Motor neuron (in vitro differentiated cells): Measurements from ENCODE around the gene SLC2A1. TPM values are rescaled to one million over a fixed set of nuclear protein-coding genes. Genes with fewer than 3 reads are reported as not detected.
A peak's percentile ranks its signal among the peaks of the same experiment; 100 is the strongest.

ENCODE experiments used
- ATAC-seq, 8 experiments: fragments of 200-7000 bp; cut with Tn5 transposase; replicated peaks in 6 of 8; 2 replicates each; pipeline ENCODE4 v1.8.0; 2021; ENCODE audit warnings: mild to moderate bottlenecking in 8 of 8, moderate library complexity in 8 of 8
- H3K27ac ChIP-seq, 2 donors: fragments of 250-450 bp; sonication (Bioruptor Pico); 2 replicates each; pipeline ENCODE4 v1.9.0; 2021; ENCODE audit warnings: antibody characterized with exemption in 2 of 2, mild to moderate bottlenecking in 2 of 2, moderate library complexity in 1 of 2
- H3K4me1 ChIP-seq, 2 donors: fragments of 250-450 bp; sonication (Bioruptor Pico); replicated peaks in 1 of 2; 2 replicates each; pipeline ENCODE4 v1.6.1; 2021; ENCODE audit warnings: antibody characterized with exemption in 2 of 2, mild to moderate bottlenecking in 2 of 2, moderate library complexity in 1 of 2
- H3K4me3 ChIP-seq, 5 donors: fragments of 250-450 bp; sonication (Bioruptor Pico); 2 replicates each; pipeline ENCODE4 v1.9.0; 2021; ENCODE audit warnings: antibody characterized with exemption in 5 of 5, mild to moderate bottlenecking in 5 of 5, moderate library complexity in 4 of 5
- WGBS, 10 experiments: fragments of 450-650 bp; shearing (Covaris generic); methylation state at CpG; one replicate each; pipeline ENCODE4 v1.0.0; 2022; 5-methylcytosine and 5-hydroxymethylcytosine counted together
- in situ Hi-C, 9 experiments: fragments of 400-800 bp; cut with MboI; loops; one replicate each; pipeline ENCODE4 v1.15.0; 2021; ENCODE audit warnings: low sequenced_read_pairs in 9 of 9, low pct_unique_long_range_greater_than_20kb in 2 of 9; ENCODE audit not compliant: unreplicated experiment in 9 of 9
- total RNA-seq, 8 experiments: library from RNA; unstranded; fragments of 300-600 nt; gene quantifications; 2 replicates each; pipeline versions ENCODE4 v1.2.3 to v1.2.4, GENCODE V29; 2022

The SLC2A1 gene
- total RNA-seq, 8 experiments from 2014 or later = 44.2 to 523 (median 315) TPM

- ATAC-seq = no peak
- Histone ChIP-seq H3K27ac (peak overlapping the region in 1 of 2 donors; percentile 40), H3K4me3 (no peak overlapping the region), H3K4me1 (peaks cover 36 to 53% of the 10 kb centered on the region in 2 donors)
- 73 to 100% (median 85%) methylated on average over 1 to 8 of the region's 9 CpGs; no CpG with 5 or more reads in 1 of the 10 experiments for WGBS, 10 experiments
- in situ Hi-C loops = no loop called here
Measured at GRCh38 chr1:42933610-42934491, 24.8 kb downstream of the SLC2A1 start.

- no peak overlapping the region for H3K4me3 ChIP-seq
- peaks cover 32 to 45% of the 10 kb centered on the region in 2 donors for H3K4me1 ChIP-seq
- 80 to 100% (median 100%) methylated on average over 1 to 5 of the region's 5 CpGs; no CpG with 5 or more reads in 1 of the 10 experiments for WGBS, 10 experiments
- in situ Hi-C loops = no loop called here
- peak overlapping the region in 1 of 2 donors; percentile 71 for H3K27ac ChIP-seq
- ATAC-seq = no peak
Measured at GRCh38 chr1:42933060-42933586, 25.5 kb downstream of the SLC2A1 start.

GRCh38 chr1:42932442-42932941 lies 26.2 kb downstream of the SLC2A1 start:
- 50 to 100% (median 82%) methylated on average over 1 to 3 of the region's 5 CpGs; no CpG with 5 or more reads in 2 of the 10 experiments for WGBS, 10 experiments

DNA sequence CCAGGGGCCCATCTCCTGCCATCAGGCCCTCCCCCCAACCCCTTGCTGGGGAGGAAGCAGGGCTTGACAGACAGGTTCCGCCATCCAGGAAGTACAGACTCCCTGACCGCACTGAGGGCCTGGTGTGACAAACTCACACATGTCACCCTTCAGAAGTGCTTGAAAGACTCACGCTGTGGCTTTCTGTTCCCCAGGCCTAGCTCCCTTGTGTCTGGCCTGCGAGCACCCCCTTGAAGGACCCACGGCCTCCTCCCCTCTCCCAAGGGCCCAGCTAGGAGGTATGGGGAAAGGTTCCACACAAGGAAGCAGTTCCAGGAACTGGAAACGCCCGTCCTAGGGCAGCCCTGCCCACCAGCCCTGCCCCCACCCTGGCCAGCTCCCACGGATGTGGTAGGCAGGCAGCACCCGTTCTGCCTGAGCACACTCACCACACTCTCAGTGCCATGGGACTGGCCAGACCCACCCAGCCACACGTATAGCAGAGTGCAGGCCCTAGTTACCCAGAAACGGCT lies 26.7 kb downstream of the SLC2A1 start:
- peak; percentile 2 to 88 (median 50) for ATAC-seq
- Histone ChIP-seq H3K4me3 (no peak overlapping the region), H3K27ac (peak overlapping the region; percentile 16 to 71), H3K4me1 (peaks cover 25 to 34% of the 10 kb centered on the region in 2 donors)
- in situ Hi-C loops = no loop called here
- WGBS, 10 experiments = 68 to 80% (median 75%) methylated on average over 2 to 5 of the region's 11 CpGs; no CpG with 5 or more reads in 7 of the 10 experiments

More at GRCh38 chr1:42932442-42932941, 26.2 kb downstream of the SLC2A1 start:
- Histone ChIP-seq H3K4me1 (peaks cover 29 to 39% of the 10 kb centered on the region in 2 donors), H3K4me3 (no peak overlapping the region), H3K27ac (peak overlapping the region in 1 of 2 donors; percentile 71)
- ATAC-seq = no peak
- in situ Hi-C loops = no loop called here

- Histone ChIP-seq H3K27ac (peak overlapping the region in 1 of 2 donors; percentile 71), H3K4me1 (peaks cover 18 to 25% of the 10 kb centered on the region in 2 donors), H3K4me3 (no peak overlapping the region)
- peak in 5 of 8 experiments; percentile 3 to 61 (median 37) for ATAC-seq
- in situ Hi-C loops = no loop called here
- 73 to 100% (median 91%) methylated on average over 2 to 7 of the region's 7 CpGs; no CpG with 5 or more reads in 4 of the 10 experiments for WGBS, 10 experiments
Measured at GRCh38 chr1:42931108-42931539, 27.5 kb downstream of the SLC2A1 start.

- H3K4me1 ChIP-seq = peaks cover 23 to 28% of the 10 kb centered on the region in 2 donors
- ATAC-seq = no peak
- WGBS, 10 experiments = 84 to 100% (median 91%) methylated on average over 1 to 21 of the region's 25 CpGs; no CpG with 5 or more reads in 5 of the 10 experiments
- no peak overlapping the region for H3K27ac ChIP-seq
- in situ Hi-C loops = no loop called here
- no peak overlapping the region for H3K4me3 ChIP-seq
Measured at GRCh38 chr1:42930178-42931107, 28.2 kb downstream of the SLC2A1 start.

GRCh38 chr1:42929434-42930177 lies 29.1 kb downstream of the SLC2A1 start:
- H3K4me1 ChIP-seq = peaks cover 30 to 33% of the 10 kb centered on the region in 2 donors
- H3K27ac ChIP-seq = no peak overlapping the region
- ATAC-seq = no peak
- in situ Hi-C loops = loop anchor here in 4 of 9 experiments (10.0 kb wide), 2 partner anchors 135 to 145 kb away; no protein-coding TSS in a partner anchor
- no peak overlapping the region for H3K4me3 ChIP-seq
- 87 to 100% (median 98%) methylated on average over 2 to 8 of the region's 26 CpGs; no CpG with 5 or more reads in 3 of the 10 experiments for WGBS, 10 experiments

- 92 to 100% (median 100%) methylated on average over 1 to 5 of the region's 13 CpGs; no CpG with 5 or more reads in 5 of the 10 experiments for WGBS, 10 experiments
- no peak for ATAC-seq
- Histone ChIP-seq H3K27ac (no peak overlapping the region), H3K4me3 (no peak overlapping the region), H3K4me1 (peaks cover 30 to 33% of the 10 kb centered on the region in 2 donors)
- in situ Hi-C loops = loop anchor here in 4 of 9 experiments (10.0 kb wide), 2 partner anchors 136 to 146 kb away; no protein-coding TSS in a partner anchor
Measured at GRCh38 chr1:42928859-42929258, 29.8 kb downstream of the SLC2A1 start.

DNA sequence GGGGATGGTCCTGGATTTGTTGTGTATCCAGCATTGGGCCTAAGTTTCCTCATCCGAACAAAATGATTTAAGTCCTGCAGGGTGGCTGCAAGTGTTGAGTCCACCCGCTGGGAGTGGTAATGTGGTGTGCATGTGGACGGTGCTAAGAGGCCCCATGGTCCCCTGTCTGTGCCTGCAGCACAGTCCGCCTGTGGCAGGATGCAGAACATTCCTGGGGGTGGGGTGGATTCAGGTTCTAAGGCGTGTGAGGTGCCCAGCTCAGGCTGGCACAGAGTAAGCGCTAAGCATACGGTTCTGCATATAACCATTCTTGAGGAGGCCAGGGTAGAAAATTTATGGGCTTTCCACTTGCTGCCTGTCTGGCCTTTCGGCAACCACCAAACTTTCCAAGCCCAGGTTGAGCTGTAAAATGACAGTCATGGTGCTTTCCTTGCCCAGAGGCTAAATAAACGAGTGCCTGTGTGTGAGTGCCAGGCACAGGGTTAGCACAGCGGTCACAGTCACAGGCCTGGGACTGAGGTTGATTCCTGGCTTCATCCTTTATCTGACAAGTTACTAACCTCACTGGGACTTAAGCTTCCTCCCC lies 30.7 kb downstream of the SLC2A1 start:
- 74 to 100% (median 82%) methylated on average over 1 to 10 of the region's 10 CpGs; no CpG with 5 or more reads in 2 of the 10 experiments for WGBS, 10 experiments
- no peak overlapping the region for H3K27ac ChIP-seq
- in situ Hi-C loops = loop anchor here in 4 of 9 experiments (10.0 kb wide), 2 partner anchors 137 to 147 kb away; no protein-coding TSS in a partner anchor
- peaks cover 30 to 32% of the 10 kb centered on the region in 2 donors for H3K4me1 ChIP-seq
- ATAC-seq = no peak
- no peak overlapping the region for H3K4me3 ChIP-seq

GRCh38 chr1:42927274-42927841 lies 31.3 kb downstream of the SLC2A1 start:
- Histone ChIP-seq H3K4me1 (peaks cover 26 to 28% of the 10 kb centered on the region in 2 donors), H3K27ac (no peak overlapping the region), H3K4me3 (no peak overlapping the region)
- in situ Hi-C loops = loop anchor here in 4 of 9 experiments (10.0 kb wide), 2 partner anchors 137 to 147 kb away; no protein-coding TSS in a partner anchor
- WGBS, 10 experiments = 75 to 100% (median 97%) methylated on average over 1 to 8 of the region's 8 CpGs; no CpG with 5 or more reads in 4 of the 10 experiments
- no peak for ATAC-seq

DNA sequence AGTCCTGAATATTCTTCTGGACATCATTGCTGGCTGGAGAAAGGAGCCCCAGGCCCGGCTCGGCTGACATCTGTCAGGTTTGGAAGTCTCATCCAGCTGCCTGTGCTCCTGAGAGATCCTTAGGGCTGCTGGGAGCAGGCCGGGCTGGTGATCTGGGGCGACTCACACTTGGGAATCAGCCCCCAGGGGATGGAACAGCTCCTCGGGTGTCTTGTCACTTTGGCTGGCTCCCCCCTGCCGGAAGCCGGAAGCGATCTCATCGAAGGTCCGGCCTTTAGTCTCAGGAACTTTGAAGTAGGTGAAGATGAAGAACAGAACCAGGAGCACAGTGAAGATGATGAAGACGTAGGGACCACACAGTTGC lies 31.8 kb downstream of the SLC2A1 start:
- 60 to 98% (median 82%) methylated on average over 2 to 11 of the region's 11 CpGs; no CpG with 5 or more reads in 3 of the 10 experiments for WGBS, 10 experiments
- Histone ChIP-seq H3K27ac (no peak overlapping the region), H3K4me1 (peaks cover 21 to 23% of the 10 kb centered on the region in 2 donors), H3K4me3 (no peak overlapping the region)
- no peak for ATAC-seq
- in situ Hi-C loops = loop anchor here in 4 of 9 experiments (10.0 kb wide), 2 partner anchors 138 to 148 kb away; no protein-coding TSS in a partner anchor
